Activated CD4-positive, alpha-beta T cell treated with anti-CD3 and anti-CD28 coated beads for 4 hours (primary cell): ENCODE data around the gene TUBA1A.
"Not testable (repeated sequence)": the region's sequence is repeated elsewhere in the genome, so short reads cannot be mapped to it uniquely, and the experiment has no call there.

Experiments used
- DNase-seq, 2 donors: peaks; one replicate each; pipeline ENCODE4 v3.0.0-alpha.2; 2020

TUBA1A gene

GRCh38 chr12:49200919-49201594, 12.2 kb upstream of the TUBA1A start:
- no peak for DNase-seq

GRCh38 chr12:49198431-49199155, 9.7 kb upstream of the TUBA1A start:
- DNase-seq = no peak

- DNase-seq = no peak
These were observed 8.4 kb upstream of the TUBA1A start for GRCh38 chr12:49197256-49197655.

- no peak for DNase-seq
These were observed 6.9 kb upstream of the TUBA1A start for GRCh38 chr12:49195736-49196135.

- DNase-seq = not testable (repeated sequence)
These were observed 4.9 kb upstream of the TUBA1A start for GRCh38 chr12:49193746-49194145.

GRCh38 chr12:49191498-49191897, 2.6 kb upstream of the TUBA1A start:
- not testable (repeated sequence) for DNase-seq

GRCh38 chr12:49190974-49191373, 2.1 kb upstream of the TUBA1A start:
- no peak for DNase-seq

GRCh38 chr12:49189731-49190716, 1.1 kb upstream of the TUBA1A start:
- no peak for DNase-seq

- peak; percentile 70 to 75 for DNase-seq
These were observed 522 bp downstream of the TUBA1A start for GRCh38 chr12:49188201-49188915.

- DNase-seq = no peak
These were observed 1.7 kb downstream of the TUBA1A start for GRCh38 chr12:49187184-49187583.

GRCh38 chr12:49186307-49186706, 2.6 kb downstream of the TUBA1A start:
- DNase-seq = not testable (repeated sequence)

- DNase-seq = not testable (repeated sequence)
These were observed 4.2 kb downstream of the TUBA1A start for GRCh38 chr12:49184697-49185096.

GRCh38 chr12:49183214-49183950, 5.5 kb downstream of the TUBA1A start:
- DNase-seq = not testable (repeated sequence)

GRCh38 chr12:49174218-49174617, 14.7 kb downstream of the TUBA1A start:
- DNase-seq = no peak

- DNase-seq = no peak
These were observed 18.0 kb downstream of the TUBA1A start for GRCh38 chr12:49170924-49171323.

GRCh38 chr12:49165114-49165513, 23.8 kb downstream of the TUBA1A start:
- no peak for DNase-seq

GRCh38 chr12:49161901-49162300, 27.0 kb downstream of the TUBA1A start:
- not testable (repeated sequence) for DNase-seq

- DNase-seq = no peak
These were observed 27.6 kb downstream of the TUBA1A start for GRCh38 chr12:49161092-49161795.

- no peak for DNase-seq
These were observed 28.5 kb downstream of the TUBA1A start for GRCh38 chr12:49160399-49160798.

GRCh38 chr12:49154221-49154620, 34.7 kb downstream of the TUBA1A start:
- no peak for DNase-seq

GRCh38 chr12:49147384-49147783, 41.5 kb downstream of the TUBA1A start:
- DNase-seq = no peak
